Choroid plexus epithelial cell (primary cell): ENCODE measurements around the gene CD69.
A peak's percentile ranks its signal among the peaks of the same experiment; 100 is the strongest.

Source experiments
- DNase-seq: peaks from one replicate; pipeline ENCODE4 v3.0.0-alpha.2; 2010; ENCODE audit warnings: low read depth
- H3K4me3 ChIP-seq: 2 replicates; pipeline ENCODE4 v1.5.1; 2011; ENCODE audit warnings: low read depth, mild to moderate bottlenecking, control low read depth, low read length, moderate library complexity
- TF ChIP-seq, protein P1 (sequence below): conservative IDR thresholded peaks from 2 replicates; pipeline ENCODE4 v1.5.1; 2011; ENCODE audit warnings: low read depth, mild to moderate bottlenecking, control low read depth, inconsistent platforms, low read length, moderate library complexity

The CD69 gene

DNA sequence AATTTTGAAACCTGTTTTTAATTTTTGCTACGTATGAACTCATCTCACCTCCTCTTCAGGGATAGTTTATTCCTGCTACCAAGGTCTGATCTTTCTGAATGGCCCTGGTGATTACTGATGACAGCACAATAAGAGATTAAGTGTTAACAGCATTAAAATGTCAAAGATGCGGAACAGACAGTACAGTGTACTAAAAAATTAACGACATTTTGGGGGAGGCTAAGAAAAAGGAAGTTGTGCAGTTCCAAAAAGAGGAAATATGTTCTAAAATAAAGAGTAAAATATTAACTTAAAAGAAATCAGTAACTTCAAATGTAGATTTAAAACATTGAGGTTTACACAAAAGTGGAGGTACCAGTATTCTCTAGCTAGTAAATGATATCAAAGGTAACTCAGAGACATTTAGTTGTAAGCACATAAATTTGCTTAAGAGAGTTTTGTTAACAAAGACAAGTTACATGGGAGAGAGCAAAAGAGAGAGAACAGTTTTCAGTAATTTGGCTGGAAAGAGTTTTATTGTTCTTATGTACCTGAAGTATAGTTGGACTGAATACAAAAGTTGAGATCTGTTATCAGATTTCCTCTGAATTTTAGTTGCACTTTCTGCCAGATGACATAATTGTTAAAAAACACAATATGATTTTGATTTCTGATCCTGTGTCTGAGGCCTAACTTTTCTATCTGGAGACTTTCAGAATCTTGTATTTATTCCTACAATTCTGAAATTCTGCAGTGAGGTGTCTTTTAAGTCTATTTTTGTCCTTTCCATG is 23.6 kb downstream of the CD69 start:
- no peak for DNase-seq
- no peak overlapping the region for H3K4me3 ChIP-seq
- TF ChIP-seq, protein P1, sequence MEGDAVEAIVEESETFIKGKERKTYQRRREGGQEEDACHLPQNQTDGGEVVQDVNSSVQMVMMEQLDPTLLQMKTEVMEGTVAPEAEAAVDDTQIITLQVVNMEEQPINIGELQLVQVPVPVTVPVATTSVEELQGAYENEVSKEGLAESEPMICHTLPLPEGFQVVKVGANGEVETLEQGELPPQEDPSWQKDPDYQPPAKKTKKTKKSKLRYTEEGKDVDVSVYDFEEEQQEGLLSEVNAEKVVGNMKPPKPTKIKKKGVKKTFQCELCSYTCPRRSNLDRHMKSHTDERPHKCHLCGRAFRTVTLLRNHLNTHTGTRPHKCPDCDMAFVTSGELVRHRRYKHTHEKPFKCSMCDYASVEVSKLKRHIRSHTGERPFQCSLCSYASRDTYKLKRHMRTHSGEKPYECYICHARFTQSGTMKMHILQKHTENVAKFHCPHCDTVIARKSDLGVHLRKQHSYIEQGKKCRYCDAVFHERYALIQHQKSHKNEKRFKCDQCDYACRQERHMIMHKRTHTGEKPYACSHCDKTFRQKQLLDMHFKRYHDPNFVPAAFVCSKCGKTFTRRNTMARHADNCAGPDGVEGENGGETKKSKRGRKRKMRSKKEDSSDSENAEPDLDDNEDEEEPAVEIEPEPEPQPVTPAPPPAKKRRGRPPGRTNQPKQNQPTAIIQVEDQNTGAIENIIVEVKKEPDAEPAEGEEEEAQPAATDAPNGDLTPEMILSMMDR = no peak

DNA sequence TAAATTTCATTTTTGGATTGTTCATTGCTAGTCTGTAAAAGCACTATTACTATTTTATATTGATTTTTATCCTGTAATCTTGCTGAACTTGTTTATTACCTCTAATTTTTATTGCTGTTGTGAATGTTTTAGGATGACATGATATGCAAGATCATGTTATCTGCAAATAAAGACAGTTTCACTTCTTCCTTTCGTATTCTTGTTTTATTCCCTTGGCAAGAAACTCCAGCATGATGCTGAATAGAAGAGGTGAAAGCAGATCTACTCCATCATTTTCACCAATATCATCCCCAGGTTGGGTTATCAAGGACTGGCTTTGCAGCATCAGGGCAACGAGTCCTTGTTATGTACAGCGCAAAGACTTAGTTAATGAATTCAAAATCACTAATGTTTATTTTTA is 25.1 kb downstream of the CD69 start:
- DNase-seq = no peak
- no peak overlapping the region for H3K4me3 ChIP-seq
- TF ChIP-seq, protein P1 = no peak

DNA sequence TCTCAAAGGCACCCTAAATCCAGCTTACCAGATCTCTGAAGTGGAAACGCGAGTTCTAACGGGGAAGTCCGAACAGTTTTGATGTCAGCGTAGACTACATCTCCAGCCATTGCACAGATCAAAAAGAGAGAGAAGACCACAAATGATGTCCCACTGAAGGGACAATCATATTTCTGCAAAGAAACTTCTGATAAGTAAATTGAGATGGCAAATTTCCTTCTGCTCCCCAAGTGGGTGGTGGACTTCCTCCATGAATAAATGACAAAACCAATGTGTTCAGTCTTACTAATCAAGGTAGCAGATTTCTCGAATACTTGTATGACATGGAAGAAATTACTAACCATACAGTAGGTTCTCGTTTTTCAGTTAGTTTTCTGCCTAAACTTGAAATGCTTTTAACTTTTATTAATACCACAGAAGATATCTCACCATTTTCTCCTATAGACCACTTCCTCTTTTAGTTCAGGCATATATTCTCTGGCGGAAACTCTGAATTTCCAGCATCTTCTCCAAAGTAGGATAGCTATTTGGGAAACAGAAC is 27.7 kb downstream of the CD69 start, which contains the start of gene CLECL1:
CLECL1 (minus strand) TSS at position 177 of the 541 bp plus-strand sequence.
- DNase-seq = no peak
- TF ChIP-seq, protein P1 = no peak
- no peak within 1 kb of the TSS for H3K4me3 ChIP-seq

DNA sequence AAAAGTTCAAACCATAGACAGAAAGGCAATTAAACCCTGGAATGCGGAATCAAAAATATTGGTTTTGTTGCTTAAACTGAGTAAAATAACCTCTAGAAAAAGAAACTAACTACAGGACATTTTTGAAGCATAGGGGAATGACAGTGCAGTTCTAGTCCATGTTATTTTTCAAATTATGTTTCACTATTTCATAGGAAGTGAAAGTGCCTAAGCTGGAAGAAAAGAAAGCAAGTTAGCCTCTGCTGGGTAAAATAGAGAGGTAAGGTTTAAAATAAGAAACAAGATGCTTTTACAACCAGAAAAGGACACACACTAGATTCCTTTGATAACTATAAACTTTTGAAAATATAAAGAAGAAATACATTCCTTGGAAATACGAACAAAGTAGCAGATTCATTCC is 28.9 kb downstream of the CD69 start:
- H3K4me3 ChIP-seq = no peak overlapping the region
- DNase-seq = peak; percentile 10
- TF ChIP-seq, protein P1 = no peak

DNA sequence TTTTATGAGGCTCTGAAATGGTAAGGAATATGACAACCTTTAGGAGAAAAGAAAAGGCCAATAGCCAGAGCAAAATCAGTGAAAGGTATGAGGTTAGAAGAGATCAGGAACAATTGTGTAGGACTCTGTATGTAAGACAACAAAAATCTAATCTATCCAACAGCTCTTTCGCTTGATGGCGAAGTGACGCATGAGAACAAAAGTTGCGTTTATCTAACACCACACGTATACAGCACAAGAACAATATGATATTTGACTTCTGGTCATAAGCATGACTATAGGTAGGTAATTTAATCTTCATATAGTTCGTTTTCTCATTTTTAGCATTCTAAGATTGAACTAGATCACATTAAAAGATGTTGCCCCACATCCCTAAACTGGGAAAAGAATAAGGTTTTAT is 29.3 kb downstream of the CD69 start:
- H3K4me3 ChIP-seq = no peak overlapping the region
- TF ChIP-seq, protein P1 = no peak
- no peak for DNase-seq

DNA sequence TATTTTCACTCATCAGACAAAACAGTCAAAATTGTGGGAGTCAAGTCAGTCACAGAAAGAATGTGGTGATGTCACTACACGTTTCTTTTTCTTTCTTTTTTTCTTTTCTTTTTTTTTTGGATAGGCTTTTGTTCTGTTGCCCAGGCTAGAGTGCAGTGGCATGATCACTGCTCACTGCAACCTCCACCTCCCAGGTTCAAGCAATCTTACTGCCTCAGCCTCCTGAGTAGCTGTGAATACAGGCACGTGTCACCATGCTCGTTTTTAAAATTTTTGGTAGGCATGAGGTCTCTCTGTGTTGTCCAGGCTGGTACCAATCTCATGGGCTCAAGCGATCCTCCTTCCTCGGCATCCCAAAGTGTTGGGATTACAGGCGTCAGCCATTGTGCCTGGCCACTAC is 30.1 kb downstream of the CD69 start:
- TF ChIP-seq, protein P1 = no peak
- no peak for DNase-seq
- no peak overlapping the region for H3K4me3 ChIP-seq

DNA sequence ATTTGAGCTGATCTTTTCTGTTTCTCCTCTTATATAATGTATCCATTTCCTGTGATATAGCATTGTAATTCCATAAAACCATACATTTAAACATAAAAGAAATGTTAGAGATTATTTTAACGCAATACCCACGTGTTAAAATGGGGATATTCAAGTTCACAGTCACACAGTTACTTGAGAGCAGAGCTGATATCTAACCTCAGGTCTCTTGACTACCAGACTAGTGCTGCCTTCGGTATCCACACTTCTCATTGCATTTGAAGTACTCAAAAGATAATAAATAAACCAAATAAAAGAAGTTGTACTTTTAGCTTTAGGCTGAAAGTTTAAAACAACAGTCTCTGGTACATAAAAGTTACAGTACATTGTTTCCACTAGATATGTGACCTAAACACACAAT is 30.7 kb downstream of the CD69 start:
- no peak overlapping the region for H3K4me3 ChIP-seq
- TF ChIP-seq, protein P1 = no peak
- DNase-seq = no peak
